Type B pancreatic cell (in vitro differentiated cells): ENCODE measurements around the gene COX4I2. TPM values are rescaled to one million over a fixed set of nuclear protein-coding genes. Genes with fewer than 3 reads are reported as not detected.

Experiments used
- DNase-seq: peaks from one replicate; pipeline ENCODE4 v3.0.0; 2021; ENCODE audit warnings: mixed read lengths; ENCODE audit not compliant: unreplicated experiment; ENCODE audit errors: extremely low spot score
- H3K27ac Mint-ChIP-seq: 2 replicates; pipeline ENCODE4 v1.8.0; 2021; ENCODE audit warnings: mild to moderate bottlenecking, mixed read lengths
- H3K27me3 Mint-ChIP-seq: 2 replicates; pipeline ENCODE4 v1.8.0; 2021; ENCODE audit warnings: mixed read lengths
- H3K36me3 Mint-ChIP-seq: 2 replicates; pipeline ENCODE4 v1.8.0; 2021; ENCODE audit warnings: mixed read lengths
- H3K4me1 Mint-ChIP-seq: one replicate; pipeline ENCODE4 v1.8.0; 2021; ENCODE audit warnings: mixed read lengths; ENCODE audit not compliant: unreplicated experiment
- H3K4me3 Mint-ChIP-seq: 2 replicates; pipeline ENCODE4 v1.8.0; 2021; ENCODE audit warnings: mild to moderate bottlenecking, mixed read lengths
- H3K9me3 Mint-ChIP-seq: 2 replicates; pipeline ENCODE4 v1.8.0; 2021; ENCODE audit warnings: mixed read lengths
- CTCF ChIP-seq: fragments of 200-600 bp; sonication (generic); conservative IDR thresholded peaks from 2 replicates; pipeline ENCODE4 v1.5.0; 2021; ENCODE audit warnings: antibody characterized with exemption, mild to moderate bottlenecking
- total RNA-seq: library from RNA; stranded (reverse); gene quantifications from 2 replicates; pipeline ENCODE4 v1.2.1, GENCODE V29; 2021; ENCODE audit warnings: low replicate concordance

COX4I2 gene
- total RNA-seq, 1 donor from 2014 or later, result not detected

DNA sequence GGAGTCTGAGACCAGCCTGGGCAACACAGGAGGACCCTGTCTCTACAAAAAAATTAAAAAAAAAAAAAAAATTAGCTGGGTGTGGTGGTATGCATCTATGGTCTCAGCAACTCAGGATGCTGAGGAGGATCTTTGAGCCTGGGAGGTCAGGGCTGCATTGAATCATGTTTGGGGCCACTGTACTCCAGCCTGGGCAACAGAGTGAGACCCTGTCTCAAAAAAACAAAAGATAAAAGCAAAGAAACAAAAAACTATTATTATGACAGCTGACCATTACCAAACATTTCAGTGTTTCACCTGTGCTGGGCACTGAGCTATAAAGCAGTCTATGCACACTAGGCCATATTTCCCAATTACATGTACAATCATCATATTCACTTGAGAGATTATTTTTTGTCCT, 35.7 kb downstream of the COX4I2 start:
- Mint-ChIP-seq H3K36me3 (peaks cover 31% of the 10 kb centered on the region), H3K9me3 (no peaks in the 10 kb centered on the region), H3K27me3 (no peaks in the 10 kb centered on the region), H3K4me1 (peaks cover 43% of the 10 kb centered on the region), H3K4me3 (no peak overlapping the region), H3K27ac (peak overlapping the region; percentile 5)
- DNase-seq, result no peak
- no peak for TF ChIP-seq CTCF

DNA sequence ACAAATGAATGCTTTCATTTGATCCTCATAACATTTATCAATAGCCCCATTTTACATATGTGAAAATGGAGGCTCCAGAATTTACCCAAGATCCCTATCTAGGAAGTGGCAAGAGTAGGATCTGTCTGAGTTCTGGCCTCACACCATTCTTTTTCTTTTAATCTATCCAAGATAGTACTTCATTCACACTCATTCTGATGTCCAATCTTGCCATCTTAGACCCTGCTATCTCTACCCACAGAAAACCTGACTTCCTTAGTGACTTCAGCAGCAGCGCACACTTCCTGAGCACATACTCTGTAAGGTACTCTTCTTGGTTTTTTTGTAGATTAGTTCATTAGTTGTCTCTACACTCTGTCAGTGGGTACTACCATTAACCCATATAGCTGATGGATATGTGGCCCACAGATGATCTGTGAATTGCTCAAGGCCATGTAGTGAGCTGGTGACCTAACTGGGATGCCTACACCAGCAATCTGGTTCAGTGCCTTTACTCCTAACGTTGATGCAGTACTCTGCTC, 36.3 kb downstream of the COX4I2 start:
- Mint-ChIP-seq H3K36me3 (peaks cover 35% of the 10 kb centered on the region), H3K27ac (peak overlapping the region; percentile 50), H3K9me3 (no peaks in the 10 kb centered on the region), H3K4me3 (no peak overlapping the region), H3K4me1 (peaks cover 49% of the 10 kb centered on the region), H3K27me3 (no peaks in the 10 kb centered on the region)
- no peak for TF ChIP-seq CTCF
- DNase-seq, result no peak

- peaks cover 52% of the 10 kb centered on the region for H3K4me1 Mint-ChIP-seq
- peak overlapping the region; percentile 80 for H3K27ac Mint-ChIP-seq
- TF ChIP-seq CTCF, result no peak
- no peak for DNase-seq
- H3K9me3 Mint-ChIP-seq, result no peaks in the 10 kb centered on the region
- H3K36me3 Mint-ChIP-seq, result peaks cover 27% of the 10 kb centered on the region
- no peaks in the 10 kb centered on the region for H3K27me3 Mint-ChIP-seq
- no peak overlapping the region for H3K4me3 Mint-ChIP-seq
Measured at GRCh38 chr20:31674895-31675827, 37.4 kb downstream of the COX4I2 start.

DNA sequence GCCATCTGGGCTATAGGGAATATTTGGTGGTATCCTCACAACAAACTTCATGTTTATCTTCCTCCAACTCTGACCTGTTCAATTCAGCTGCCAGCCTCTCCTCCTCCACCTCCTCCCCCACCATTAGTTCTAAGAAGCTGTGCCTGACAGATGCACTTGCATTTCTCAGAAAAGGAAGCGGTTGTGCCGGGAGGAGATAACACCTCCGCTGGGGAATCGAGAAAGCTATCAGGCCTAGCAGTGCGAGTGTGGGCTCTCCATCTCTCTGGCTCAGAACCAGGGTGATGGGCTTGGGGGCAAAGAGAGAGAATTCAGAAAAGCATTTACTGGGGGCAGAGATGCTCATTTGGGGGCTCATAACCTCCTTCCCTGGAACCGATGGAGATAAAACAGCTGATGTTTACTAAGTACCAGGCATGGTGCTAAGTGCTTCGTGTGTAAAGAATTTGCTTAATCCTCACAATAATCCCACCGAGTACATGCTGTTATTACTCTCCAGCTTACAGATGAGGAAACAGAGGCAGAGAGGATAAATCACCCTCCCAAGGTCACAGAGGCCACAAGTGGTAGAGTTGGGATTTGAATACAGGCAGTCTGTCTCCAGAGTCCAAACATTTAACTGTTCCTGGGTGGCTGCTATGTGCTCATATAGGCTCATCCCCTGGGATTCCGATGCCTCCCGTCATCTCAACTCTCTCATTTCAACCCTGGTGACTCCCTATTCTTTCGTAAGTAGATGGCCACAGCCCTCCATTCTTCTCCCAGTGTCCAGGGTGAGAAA, 38.3 kb downstream of the COX4I2 start:
- Mint-ChIP-seq H3K4me3 (no peak overlapping the region), H3K36me3 (peaks cover 36% of the 10 kb centered on the region), H3K4me1 (peaks cover 54% of the 10 kb centered on the region), H3K27me3 (no peaks in the 10 kb centered on the region), H3K9me3 (no peaks in the 10 kb centered on the region), H3K27ac (peak overlapping the region; percentile 77)
- DNase-seq, result no peak
- TF ChIP-seq CTCF, result no peak

DNA sequence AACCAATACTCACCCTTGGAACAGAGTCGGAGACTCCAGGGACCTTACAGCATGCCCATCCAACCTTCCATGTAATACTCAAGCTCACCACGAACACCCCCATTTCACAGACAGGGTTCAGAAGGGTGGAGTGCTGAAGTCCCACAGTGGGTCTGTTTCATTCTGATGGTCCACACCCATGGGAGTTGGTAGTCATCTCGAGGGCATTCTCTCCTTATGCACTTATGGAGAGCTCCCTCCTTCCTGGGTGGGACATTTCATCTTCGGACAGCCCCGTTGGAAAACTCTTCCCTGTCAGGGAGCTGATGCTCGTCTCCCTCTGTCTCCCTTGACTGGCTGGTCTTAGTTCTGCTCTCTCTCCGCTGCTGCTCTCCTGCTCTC, 38.9 kb downstream of the COX4I2 start:
- Mint-ChIP-seq H3K9me3 (no peaks in the 10 kb centered on the region), H3K36me3 (peaks cover 32% of the 10 kb centered on the region), H3K27ac (peak overlapping the region; percentile 77), H3K27me3 (no peaks in the 10 kb centered on the region), H3K4me1 (peaks cover 58% of the 10 kb centered on the region), H3K4me3 (no peak overlapping the region)
- no peak for TF ChIP-seq CTCF
- DNase-seq, result no peak
